ENCODE data around the gene GALNT6.

GRCh38 chr12:51329742-51330141 lies 61.5 kb downstream of the GALNT6 start:
- TF ChIP-seq CTCF (IDR thresholded peaks at IDR 0.05) (no peak), POLR2A (IDR thresholded peaks at IDR 0.05) (no peak)
